GM10248 (cell line): Measurements from ENCODE around the gene ZNF830.

Experiments
- CTCF ChIA-PET: fragments of 300-600 bp; sonication (Branson Sonifier 250); formaldehyde crosslinking; extraction: SDS; loops from one replicate; lab custom pipeline; 2021; ENCODE audit warnings: antibody characterized with exemption; lab: Yijun Ruan, JAX
- POLR2A ChIA-PET: fragments of 350-650 bp; sonication (Branson Sonifier 250); formaldehyde crosslinking; extraction: SDS; loops from one replicate; lab custom pipeline; 2020; ENCODE audit warnings: antibody characterized with exemption; lab: Yijun Ruan, JAX
- DNase-seq: peaks from one replicate; pipeline ENCODE4 v3.0.0; 2012; ENCODE audit errors: extremely low spot score
- TF ChIP-seq, protein P1 (sequence below): IDR thresholded peaks from 2 replicates; pipeline ENCODE4 v1.5.1; 2012; ENCODE audit warnings: mild to moderate bottlenecking, low read depth; ENCODE audit errors: extremely low read depth, missing control alignments, control extremely low read depth

ZNF830 gene

DNA sequence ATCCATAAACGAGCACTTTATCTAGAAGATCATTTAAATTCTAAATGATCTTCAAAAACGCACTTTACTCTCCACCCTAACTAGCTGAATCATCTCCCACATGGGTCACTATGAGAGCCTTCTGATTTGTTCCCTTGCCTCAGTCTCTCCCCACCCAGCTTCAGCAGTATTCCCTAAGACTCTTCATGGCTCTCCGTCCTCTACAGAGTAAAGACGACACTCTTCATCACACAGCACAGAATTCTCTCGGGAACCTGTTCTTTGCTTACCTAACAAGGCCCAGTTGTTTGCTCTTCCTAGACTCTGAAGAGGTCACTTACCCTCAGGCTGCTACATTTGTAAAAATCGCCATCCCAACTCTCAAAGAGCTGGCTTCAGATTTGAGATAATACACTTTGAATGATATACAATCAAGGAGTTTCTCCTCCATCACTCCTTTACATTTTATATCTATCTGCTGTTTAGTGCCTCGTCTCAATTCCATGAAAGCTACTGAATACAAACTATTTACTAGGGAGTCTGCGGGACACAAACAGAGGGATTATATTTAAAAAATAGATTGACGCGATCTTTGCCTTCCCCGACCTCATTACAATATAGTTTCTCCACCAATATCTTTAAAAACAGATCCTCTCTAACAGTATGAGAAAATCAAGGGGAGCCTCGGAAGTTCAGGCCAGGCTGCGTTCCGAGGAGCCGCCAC lies 18.5 kb downstream of the ZNF830 start:
- ChIA-PET CTCF (interaction anchor here (1.0 to 7.4 kb wide), 3 partner anchors 13 to 24 kb away, joined by 3 to 45 read pairs (median 14); no protein-coding TSS in a partner anchor), POLR2A (interaction anchor here (0.9 to 1.6 kb wide), 2 partner anchors 11 to 15 kb away, joined by 3 to 6 read pairs; no protein-coding TSS in a partner anchor)
- DNase-seq, result no peak
- TF ChIP-seq, protein P1, sequence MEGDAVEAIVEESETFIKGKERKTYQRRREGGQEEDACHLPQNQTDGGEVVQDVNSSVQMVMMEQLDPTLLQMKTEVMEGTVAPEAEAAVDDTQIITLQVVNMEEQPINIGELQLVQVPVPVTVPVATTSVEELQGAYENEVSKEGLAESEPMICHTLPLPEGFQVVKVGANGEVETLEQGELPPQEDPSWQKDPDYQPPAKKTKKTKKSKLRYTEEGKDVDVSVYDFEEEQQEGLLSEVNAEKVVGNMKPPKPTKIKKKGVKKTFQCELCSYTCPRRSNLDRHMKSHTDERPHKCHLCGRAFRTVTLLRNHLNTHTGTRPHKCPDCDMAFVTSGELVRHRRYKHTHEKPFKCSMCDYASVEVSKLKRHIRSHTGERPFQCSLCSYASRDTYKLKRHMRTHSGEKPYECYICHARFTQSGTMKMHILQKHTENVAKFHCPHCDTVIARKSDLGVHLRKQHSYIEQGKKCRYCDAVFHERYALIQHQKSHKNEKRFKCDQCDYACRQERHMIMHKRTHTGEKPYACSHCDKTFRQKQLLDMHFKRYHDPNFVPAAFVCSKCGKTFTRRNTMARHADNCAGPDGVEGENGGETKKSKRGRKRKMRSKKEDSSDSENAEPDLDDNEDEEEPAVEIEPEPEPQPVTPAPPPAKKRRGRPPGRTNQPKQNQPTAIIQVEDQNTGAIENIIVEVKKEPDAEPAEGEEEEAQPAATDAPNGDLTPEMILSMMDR, result no peak

DNA sequence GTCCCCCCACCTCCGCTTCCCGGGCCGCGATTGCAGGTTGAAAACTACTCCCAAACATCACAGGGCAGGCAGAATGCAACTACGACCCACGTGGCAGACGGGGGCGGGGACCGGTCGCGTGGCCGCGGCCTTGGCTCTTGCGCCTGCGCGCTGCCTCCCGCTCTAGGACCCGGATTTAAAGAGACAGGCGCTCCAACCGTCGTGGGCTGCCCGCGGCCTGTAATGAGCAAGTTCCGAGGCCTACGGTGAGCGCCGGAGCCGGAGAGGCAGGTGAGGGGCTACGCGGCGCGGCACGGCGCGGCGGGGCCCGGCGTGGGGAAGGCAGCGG lies 19.0 kb downstream of the ZNF830 start, which contains the start of gene LIG3:
TSS of gene LIG3 (plus strand) at position 160 of the 328 bp plus-strand sequence. CDS start 2,494 bp downstream, outside the sequence.
- peak; percentile 96 for DNase-seq
- CTCF ChIA-PET, result interaction anchor here (1.2 to 7.4 kb wide), 4 partner anchors 10 to 18 kb away, joined by 3 to 45 read pairs (median 15); no protein-coding TSS in a partner anchor
- TF ChIP-seq, protein P1, result no peak
- POLR2A ChIA-PET, result interaction anchor here (0.9 to 1.6 kb wide), 2 partner anchors 11 to 15 kb away, joined by 3 to 6 read pairs; no protein-coding TSS in a partner anchor

DNA sequence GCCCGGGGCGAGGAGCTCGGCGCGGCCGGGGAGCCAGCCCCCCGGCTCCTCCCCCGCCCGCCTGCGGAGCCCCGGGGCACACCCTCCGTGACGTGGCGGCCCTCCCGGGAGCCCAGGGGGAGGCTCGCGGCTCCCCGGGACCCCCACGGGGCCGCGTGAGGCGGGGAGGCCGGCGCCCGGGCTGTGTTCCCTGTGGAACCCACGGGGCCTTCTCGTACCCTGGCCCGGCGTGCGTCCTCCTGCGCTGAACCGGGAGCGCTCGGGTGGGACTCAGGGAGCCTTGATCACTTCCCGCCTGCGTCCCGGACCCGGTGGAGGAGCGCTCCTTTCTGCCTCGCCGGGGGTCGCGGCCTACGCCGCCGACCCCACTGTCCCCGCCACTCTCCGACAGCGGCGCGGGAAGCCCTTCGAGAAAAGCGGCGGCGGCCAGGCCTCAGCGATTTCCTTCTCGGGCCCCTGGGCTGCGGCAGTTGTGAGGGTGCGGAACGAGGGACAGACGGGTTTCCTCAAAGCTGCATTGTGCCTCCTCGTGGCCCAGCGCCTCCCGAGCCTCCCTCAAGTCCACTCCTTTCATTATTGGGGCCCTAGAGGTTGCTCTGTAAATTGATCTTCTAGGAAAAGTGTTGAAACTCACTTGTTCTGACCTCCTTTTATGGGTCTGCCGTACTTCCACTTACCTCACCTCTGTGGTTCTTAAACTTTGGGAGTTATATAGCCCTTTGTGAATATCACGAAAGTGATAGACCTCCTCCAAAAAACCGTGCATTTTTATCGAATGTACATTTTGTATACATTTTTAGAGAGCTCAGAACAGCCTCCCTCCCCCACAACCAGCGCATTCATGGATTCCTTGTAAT lies 19.6 kb downstream of the ZNF830 start:
- ChIA-PET POLR2A (interaction anchor here (0.9 to 1.6 kb wide), 3 partner anchors 10 to 16 kb away, joined by 3 to 6 read pairs (median 4); no protein-coding TSS in a partner anchor), CTCF (interaction anchor here (1.2 to 7.4 kb wide), 10 partner anchors 10 to 438 kb away, joined by 3 to 45 read pairs (median 4); no protein-coding TSS in a partner anchor)
- peak; percentile 93 for DNase-seq
- TF ChIP-seq, protein P1, result peak; percentile 69

DNA sequence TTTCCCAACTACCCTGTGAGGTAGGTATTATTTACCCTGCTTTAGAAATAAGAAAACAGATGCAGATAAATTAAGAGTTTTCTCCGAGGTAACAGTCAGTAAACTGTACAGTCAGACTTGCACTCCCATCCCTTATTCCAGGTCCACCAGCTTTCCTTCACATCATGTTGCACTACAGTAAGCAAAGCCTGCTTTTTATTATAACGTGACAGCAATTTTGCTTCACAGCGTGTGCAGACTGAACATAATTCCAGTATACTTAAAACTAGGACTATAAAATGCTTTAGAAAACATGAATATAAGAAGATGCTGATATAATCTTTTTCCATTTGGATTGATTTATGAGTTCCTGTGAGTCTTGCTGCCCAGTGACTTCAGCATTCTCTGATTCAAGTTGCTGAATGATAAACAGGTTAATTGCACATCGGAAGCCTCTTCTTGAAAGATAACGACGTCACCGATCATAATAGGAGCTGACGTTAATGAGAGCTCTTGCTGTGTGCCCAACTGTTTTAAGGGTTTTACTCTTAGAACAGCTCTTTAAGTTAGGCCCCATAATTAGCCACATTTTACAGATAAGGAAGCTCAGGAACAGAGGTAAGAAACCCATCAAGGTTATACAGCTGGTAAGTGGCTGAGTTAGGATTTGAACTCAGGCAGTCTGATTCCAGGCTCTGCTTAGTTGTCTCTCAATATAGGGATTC lies 20.4 kb downstream of the ZNF830 start:
- ChIA-PET CTCF (interaction anchor here (0.8 to 7.4 kb wide), 11 partner anchors 9 to 439 kb away, joined by 3 to 45 read pairs (median 4); no protein-coding TSS in a partner anchor), POLR2A (interaction anchor here (1.0 to 1.6 kb wide), 2 partner anchors 9 to 15 kb away, joined by 4 to 6 read pairs; no protein-coding TSS in a partner anchor)
- no peak for DNase-seq
- TF ChIP-seq, protein P1, result no peak

DNA sequence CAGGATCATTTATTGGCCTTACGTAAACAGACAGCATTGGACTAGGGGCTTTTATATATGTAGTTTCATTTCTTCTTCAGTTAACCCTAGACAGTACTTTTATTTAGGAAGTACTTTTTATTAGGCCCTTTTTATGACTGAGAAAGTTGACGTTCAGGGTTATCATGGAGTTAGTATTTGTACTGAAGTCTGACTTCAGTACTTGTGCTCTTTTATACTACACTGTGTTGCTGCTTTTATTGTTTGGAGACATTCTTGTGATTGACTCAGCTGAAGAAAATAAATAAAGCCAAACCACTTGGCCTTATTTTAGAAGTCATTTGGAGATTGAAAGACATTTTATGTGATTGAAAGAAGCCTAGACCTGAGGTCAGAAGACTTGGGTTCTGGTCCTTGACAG lies 25.9 kb downstream of the ZNF830 start:
- CTCF ChIA-PET, result interaction anchor here (3.6 kb wide), 1 partner anchor 11 kb away, joined by 15 read pairs; no protein-coding TSS in a partner anchor
- DNase-seq, result no peak
- POLR2A ChIA-PET, result no interaction called here
- TF ChIP-seq, protein P1, result no peak
